ENCODE measurements around the gene SH3BP5.

Gene SH3BP5

GRCh38 chr3:15314276-15314675, 18.1 kb downstream of the SH3BP5 start:
- in situ Hi-C loops (cut with HindIII; ENCODE audit: low pct_unique_long_range_greater_than_20kb, low sequenced_read_pairs) = no loop called here
- no peak for TF ChIP-seq JUND (IDR thresholded peaks at IDR 0.05; ENCODE audit: low read depth)
- no peak for DNase-seq (ENCODE audit: low read depth in 1 of 2, low spot score in 1 of 2)

GRCh38 chr3:15313461-15313860, 18.9 kb downstream of the SH3BP5 start:
- TF ChIP-seq JUND (IDR thresholded peaks at IDR 0.05; ENCODE audit: low read depth) = no peak
- DNase-seq (ENCODE audit: low read depth in 1 of 2, low spot score in 1 of 2) = no peak
- in situ Hi-C loops (cut with HindIII; ENCODE audit: low pct_unique_long_range_greater_than_20kb, low sequenced_read_pairs) = no loop called here

GRCh38 chr3:15312550-15312949, 19.8 kb downstream of the SH3BP5 start:
- TF ChIP-seq JUND (IDR thresholded peaks at IDR 0.05; ENCODE audit: low read depth) = no peak
- in situ Hi-C loops (cut with HindIII; ENCODE audit: low pct_unique_long_range_greater_than_20kb, low sequenced_read_pairs) = no loop called here
- no peak for DNase-seq (ENCODE audit: low read depth in 1 of 2, low spot score in 1 of 2)

- no peak for TF ChIP-seq JUND (IDR thresholded peaks at IDR 0.05; ENCODE audit: low read depth)
- in situ Hi-C loops (cut with HindIII; ENCODE audit: low pct_unique_long_range_greater_than_20kb, low sequenced_read_pairs) = no loop called here
- DNase-seq (ENCODE audit: low read depth in 1 of 2, low spot score in 1 of 2) = peak in 1 of 2 experiments; percentile 36
Observed at GRCh38 chr3:15310491-15311370, 21.7 kb downstream of the SH3BP5 start.

GRCh38 chr3:15309662-15310335, 22.6 kb downstream of the SH3BP5 start:
- in situ Hi-C loops (cut with HindIII; ENCODE audit: low pct_unique_long_range_greater_than_20kb, low sequenced_read_pairs) = no loop called here
- no peak for DNase-seq (ENCODE audit: low read depth in 1 of 2, low spot score in 1 of 2)
- no peak for TF ChIP-seq JUND (IDR thresholded peaks at IDR 0.05; ENCODE audit: low read depth)

GRCh38 chr3:15307580-15307979, 24.8 kb downstream of the SH3BP5 start:
- in situ Hi-C loops (cut with HindIII; ENCODE audit: low pct_unique_long_range_greater_than_20kb, low sequenced_read_pairs) = no loop called here
- no peak for TF ChIP-seq JUND (IDR thresholded peaks at IDR 0.05; ENCODE audit: low read depth)
- DNase-seq (ENCODE audit: low read depth in 1 of 2, low spot score in 1 of 2) = no peak

GRCh38 chr3:15306979-15307359, 25.4 kb downstream of the SH3BP5 start:
- no peak for TF ChIP-seq JUND (IDR thresholded peaks at IDR 0.05; ENCODE audit: low read depth)
- in situ Hi-C loops (cut with HindIII; ENCODE audit: low pct_unique_long_range_greater_than_20kb, low sequenced_read_pairs) = no loop called here
- no peak for DNase-seq (ENCODE audit: low read depth in 1 of 2, low spot score in 1 of 2)

- DNase-seq (ENCODE audit: low read depth in 1 of 2, low spot score in 1 of 2) = no peak
- TF ChIP-seq JUND (IDR thresholded peaks at IDR 0.05; ENCODE audit: low read depth) = no peak
- in situ Hi-C loops (cut with HindIII; ENCODE audit: low pct_unique_long_range_greater_than_20kb, low sequenced_read_pairs) = no loop called here
Observed at GRCh38 chr3:15305359-15305844, 27.0 kb downstream of the SH3BP5 start.

GRCh38 chr3:15303728-15304127, 28.7 kb downstream of the SH3BP5 start:
- in situ Hi-C loops (cut with HindIII; ENCODE audit: low pct_unique_long_range_greater_than_20kb, low sequenced_read_pairs) = no loop called here
- TF ChIP-seq JUND (IDR thresholded peaks at IDR 0.05; ENCODE audit: low read depth) = no peak
- no peak for DNase-seq (ENCODE audit: low read depth in 1 of 2, low spot score in 1 of 2)

GRCh38 chr3:15303216-15303615, 29.2 kb downstream of the SH3BP5 start:
- TF ChIP-seq JUND (IDR thresholded peaks at IDR 0.05; ENCODE audit: low read depth) = no peak
- in situ Hi-C loops (cut with HindIII; ENCODE audit: low pct_unique_long_range_greater_than_20kb, low sequenced_read_pairs) = no loop called here
- DNase-seq (ENCODE audit: low read depth in 1 of 2, low spot score in 1 of 2) = no peak

- in situ Hi-C loops (cut with HindIII; ENCODE audit: low pct_unique_long_range_greater_than_20kb, low sequenced_read_pairs) = no loop called here
Observed at GRCh38 chr3:15301761-15302160, 30.6 kb downstream of the SH3BP5 start.

GRCh38 chr3:15300323-15301078, 31.9 kb downstream of the SH3BP5 start:
- in situ Hi-C loops (cut with HindIII; ENCODE audit: low pct_unique_long_range_greater_than_20kb, low sequenced_read_pairs) = no loop called here
- no peak for DNase-seq (ENCODE audit: low read depth in 1 of 2, low spot score in 1 of 2)
- TF ChIP-seq JUND (IDR thresholded peaks at IDR 0.05; ENCODE audit: low read depth) = no peak

More at GRCh38 chr3:15301761-15302160, 30.6 kb downstream of the SH3BP5 start:
- TF ChIP-seq JUND (IDR thresholded peaks at IDR 0.05; ENCODE audit: low read depth) = no peak
- no peak for DNase-seq (ENCODE audit: low read depth in 1 of 2, low spot score in 1 of 2)

Data from T47D (cell line).